ENCODE measurements around the gene SLC23A2.
A peak's percentile ranks its signal among the peaks of the same experiment; 100 is the strongest.

Gene SLC23A2

GRCh38 chr20:4828830-4829513, 172.3 kb downstream of the SLC23A2 start:
- FAIRE-seq = no peak

GRCh38 chr20:4821590-4821989, 179.7 kb downstream of the SLC23A2 start:
- DNase-seq (ENCODE audit: insufficient read length, low spot score) (no peak), FAIRE-seq (no peak)

More at GRCh38 chr20:4828830-4829513, 172.3 kb downstream of the SLC23A2 start:
- DNase-seq (ENCODE audit: insufficient read length, low spot score) = no peak

- DNase-seq (ENCODE audit: insufficient read length, low spot score) (no peak), FAIRE-seq (no peak)
Observed at GRCh38 chr20:4820806-4821518, 180.3 kb downstream of the SLC23A2 start.

- FAIRE-seq (no peak), DNase-seq (ENCODE audit: insufficient read length, low spot score) (no peak)
Observed at GRCh38 chr20:4819901-4820300, 181.4 kb downstream of the SLC23A2 start.

- FAIRE-seq (peak; percentile 86), DNase-seq (ENCODE audit: insufficient read length, low spot score) (no peak)
Observed at GRCh38 chr20:4817230-4817671, 184.1 kb downstream of the SLC23A2 start.

GRCh38 chr20:4815628-4816027, 185.7 kb downstream of the SLC23A2 start:
- DNase-seq (ENCODE audit: insufficient read length, low spot score) (no peak), FAIRE-seq (no peak)

GRCh38 chr20:4814696-4815252, 186.5 kb downstream of the SLC23A2 start:
- FAIRE-seq = peak; percentile 99

GRCh38 chr20:4813863-4814695, 187.2 kb downstream of the SLC23A2 start:
- DNase-seq (ENCODE audit: insufficient read length, low spot score) = no peak
- no peak for FAIRE-seq

More at GRCh38 chr20:4814696-4815252, 186.5 kb downstream of the SLC23A2 start:
- DNase-seq (ENCODE audit: insufficient read length, low spot score) = no peak

GRCh38 chr20:4813076-4813862, 188.0 kb downstream of the SLC23A2 start:
- no peak for FAIRE-seq
- DNase-seq (ENCODE audit: insufficient read length, low spot score) = no peak

- DNase-seq (ENCODE audit: insufficient read length, low spot score) (no peak), FAIRE-seq (no peak)
Observed at GRCh38 chr20:4812641-4813075, 188.7 kb downstream of the SLC23A2 start.

- no peak for DNase-seq (ENCODE audit: insufficient read length, low spot score)
- FAIRE-seq = no peak
Observed at GRCh38 chr20:4812216-4812615, 189.1 kb downstream of the SLC23A2 start.

- DNase-seq (ENCODE audit: insufficient read length, low spot score) (no peak), FAIRE-seq (peak; percentile 92)
Observed at GRCh38 chr20:4811661-4812181, 189.6 kb downstream of the SLC23A2 start.

GRCh38 chr20:4811257-4811656, 190.1 kb downstream of the SLC23A2 start:
- no peak for DNase-seq (ENCODE audit: insufficient read length, low spot score)
- FAIRE-seq = no peak

- no peak for FAIRE-seq
- no peak for DNase-seq (ENCODE audit: insufficient read length, low spot score)
Observed at GRCh38 chr20:4810426-4811019, 190.8 kb downstream of the SLC23A2 start.

- DNase-seq (ENCODE audit: insufficient read length, low spot score) (no peak), FAIRE-seq (peak; percentile 91)
Observed at GRCh38 chr20:4809707-4810106, 191.6 kb downstream of the SLC23A2 start.

- FAIRE-seq = no peak
Observed at GRCh38 chr20:4808872-4809271, 192.4 kb downstream of the SLC23A2 start.

GRCh38 chr20:4805663-4806449, 195.5 kb downstream of the SLC23A2 start:
- DNase-seq (ENCODE audit: insufficient read length, low spot score) = no peak
- no peak for FAIRE-seq

More at GRCh38 chr20:4808872-4809271, 192.4 kb downstream of the SLC23A2 start:
- DNase-seq (ENCODE audit: insufficient read length, low spot score) = no peak

GRCh38 chr20:4802527-4802926, 198.8 kb downstream of the SLC23A2 start:
- FAIRE-seq (no peak), DNase-seq (ENCODE audit: insufficient read length, low spot score) (no peak)
